Right lobe of liver (tissue), 6 donors: ENCODE results near the gene SFT2D3. TPM values are rescaled to one million over a fixed set of nuclear protein-coding genes. Genes with fewer than 3 reads are reported as not detected.
A peak's percentile ranks its signal among the peaks of the same experiment; 100 is the strongest.

Source experiments
- ATAC-seq, 4 donors: fragments of 200-7000 bp; cut with Tn5 transposase; one replicate each; pipeline ENCODE4 v1.9.1; 2020; ENCODE audit warnings: mild to moderate bottlenecking in 4 of 4, moderate library complexity in 4 of 4
- DNase-seq, 3 donors: peaks; one replicate each; pipeline ENCODE4 v3.0.0-alpha.2; 2020
- H3K27ac ChIP-seq, 3 donors: fragments of 200-600 bp; one replicate each; pipeline ENCODE4 v1.8.0; 2022
- H3K27me3 ChIP-seq, 2 donors: fragments of 200-600 bp; one replicate each; pipeline ENCODE4 v1.8.0; 2022
- H3K36me3 ChIP-seq, 4 donors: fragments of 200-600 bp; sonication (generic) in 1 of 4; one replicate each; pipeline versions ENCODE4 v1.5.1 to v1.8.0; 2017 to 2022; ENCODE audit warnings: control low read depth in 1 of 4
- H3K4me1 ChIP-seq, 4 donors: fragments of 200-600 bp; sonication (generic) in 1 of 4; one replicate each; pipeline versions ENCODE4 v1.5.1 to v1.8.0; 2017 to 2022; ENCODE audit warnings: control low read depth in 1 of 4
- H3K4me3 ChIP-seq, 3 donors: fragments of 200-600 bp; one replicate each; pipeline ENCODE4 v1.8.0; 2022
- H3K9me3 ChIP-seq, 4 donors: fragments of 200-600 bp; sonication (generic) in 1 of 4; one replicate each; pipeline versions ENCODE4 v1.5.1 to v1.8.0; 2017 to 2022; ENCODE audit warnings: control low read depth in 1 of 4
- POLR2A ChIP-seq: fragments of 450-650 bp; IDR thresholded peaks from one replicate; pipeline ENCODE4 v1.6.1; 2017; ENCODE audit warnings: antibody characterized with exemption, mild to moderate bottlenecking
- WGBS: methylation state at CpG from one replicate; pipeline ENCODE4 v1.1.6; 2018; ENCODE audit warnings: low coverage, low lambda C conversion rate; ENCODE audit not compliant: insufficient coverage; ENCODE audit errors: missing lambda C conversion rate; 5-methylcytosine and 5-hydroxymethylcytosine counted together
- intact Hi-C, 2 donors: fragments of 100-400 bp; cut with DNase I; formaldehyde crosslinking; loops; one replicate each; pipeline versions ENCODE4 v1.11.2 to v1.14.1; 2022
- total RNA-seq, 6 experiments: library from RNA; depleted of rRNA in 2 of 6; stranded (reverse); fragments of >200 nt in 2 of 6; fragmentation: NEBNext Ultra II Directional in 3 of 6; extraction: Animal tissue kit (Norgen Biotek cat#: 25700) in 3 of 6; gene quantifications; one replicate each; pipeline versions ENCODE4 v1.1.0 to v1.2.4, GENCODE V29; 2016 to 2023
- TF ChIP-seq, protein P1 (sequence below), 4 donors: fragments of 200-600 bp in 3 of 4; fragments of 450-650 bp in 1 of 4; IDR thresholded peaks; one replicate each; pipeline versions ENCODE4 v1.5.1 to v1.8.0; 2016 to 2022; ENCODE audit warnings: antibody characterized with exemption in 4 of 4, mild to moderate bottlenecking in 2 of 4
- donor health status: DM: no; HTN: yes; CAD: no.
- donor health status: DM: no; HTN: no; CAD: no.
- donor health status: DM: no; HTN: no; CAD: no.
- donor health status: DM: no; HTN: yes; CAD: no.
- donor health status: DM: no; HTN: yes; CAD: no.

The SFT2D3 gene
- total RNA-seq, 6 experiments from 2014 or later, result 1.6 to 4.7 (median 3.4) TPM

GRCh38 chr2:127726158-127726880 lies 25.0 kb downstream of the SFT2D3 start:
- WGBS, result 88% methylated on average over 6 of the region's 6 CpGs
- no peaks in the 10 kb centered on the region for H3K4me1 ChIP-seq

DNA sequence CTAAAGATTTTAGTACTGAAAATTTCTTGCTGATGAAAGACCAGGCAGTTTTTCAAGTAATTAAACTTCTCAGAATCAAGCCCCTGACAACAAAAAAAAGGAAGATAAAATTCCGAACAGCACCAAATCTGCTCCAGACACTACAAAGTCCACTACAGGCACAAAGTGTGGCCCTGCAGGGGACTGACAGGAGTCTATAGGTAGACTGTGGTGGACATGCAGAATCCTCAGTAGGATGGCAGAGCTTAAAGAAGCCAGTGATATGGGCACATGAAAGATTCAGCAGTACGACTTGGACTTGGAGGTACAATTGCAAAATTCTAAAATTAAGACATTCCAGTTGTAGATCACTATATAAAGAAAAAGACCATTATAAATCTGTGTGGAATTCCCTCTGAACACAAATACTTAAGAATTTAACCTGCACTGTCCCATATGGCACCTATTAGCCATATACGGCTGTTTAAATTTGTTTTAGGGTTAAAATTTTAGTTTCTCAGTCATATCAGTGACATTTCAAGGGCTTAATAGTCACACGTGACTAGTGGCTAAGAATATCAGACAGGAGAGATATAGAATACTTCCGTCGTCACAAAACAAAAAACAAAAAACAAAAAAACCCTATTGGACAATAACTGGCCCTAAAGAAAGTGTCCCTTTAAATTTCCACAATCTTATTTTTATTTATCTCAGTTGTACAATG lies 32.0 kb downstream of the SFT2D3 start:
- intact Hi-C loops, result no loop called here
- Histone ChIP-seq H3K27ac (no peak overlapping the region), H3K27me3 (no peaks in the 10 kb centered on the region), H3K4me1 (peaks cover 0 to 43% (median 14%) of the 10 kb centered on the region in 4 donors), H3K36me3 (no peaks in the 10 kb centered on the region), H3K4me3 (no peak overlapping the region), H3K9me3 (no peaks in the 10 kb centered on the region)
- ATAC-seq (no peak), DNase-seq (no peak)
- no peak for TF ChIP-seq POLR2A
- TF ChIP-seq, protein P1, sequence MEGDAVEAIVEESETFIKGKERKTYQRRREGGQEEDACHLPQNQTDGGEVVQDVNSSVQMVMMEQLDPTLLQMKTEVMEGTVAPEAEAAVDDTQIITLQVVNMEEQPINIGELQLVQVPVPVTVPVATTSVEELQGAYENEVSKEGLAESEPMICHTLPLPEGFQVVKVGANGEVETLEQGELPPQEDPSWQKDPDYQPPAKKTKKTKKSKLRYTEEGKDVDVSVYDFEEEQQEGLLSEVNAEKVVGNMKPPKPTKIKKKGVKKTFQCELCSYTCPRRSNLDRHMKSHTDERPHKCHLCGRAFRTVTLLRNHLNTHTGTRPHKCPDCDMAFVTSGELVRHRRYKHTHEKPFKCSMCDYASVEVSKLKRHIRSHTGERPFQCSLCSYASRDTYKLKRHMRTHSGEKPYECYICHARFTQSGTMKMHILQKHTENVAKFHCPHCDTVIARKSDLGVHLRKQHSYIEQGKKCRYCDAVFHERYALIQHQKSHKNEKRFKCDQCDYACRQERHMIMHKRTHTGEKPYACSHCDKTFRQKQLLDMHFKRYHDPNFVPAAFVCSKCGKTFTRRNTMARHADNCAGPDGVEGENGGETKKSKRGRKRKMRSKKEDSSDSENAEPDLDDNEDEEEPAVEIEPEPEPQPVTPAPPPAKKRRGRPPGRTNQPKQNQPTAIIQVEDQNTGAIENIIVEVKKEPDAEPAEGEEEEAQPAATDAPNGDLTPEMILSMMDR (IDR thresholded peaks at IDR 0.05), result no peak
- WGBS, result 64% methylated on average over 6 of the region's 6 CpGs

More at GRCh38 chr2:127726158-127726880, 25.0 kb downstream of the SFT2D3 start:
- Histone ChIP-seq H3K36me3 (peaks cover 0 to 22% (median 8%) of the 10 kb centered on the region in 4 donors), H3K27ac (no peak overlapping the region), H3K27me3 (no peaks in the 10 kb centered on the region), H3K4me3 (no peak overlapping the region), H3K9me3 (no peaks in the 10 kb centered on the region)
- no peak for ATAC-seq
- TF ChIP-seq, protein P1 (IDR thresholded peaks at IDR 0.05), result no peak
- no peak for TF ChIP-seq POLR2A
- intact Hi-C loops, result no loop called here
- DNase-seq, result no peak

- Histone ChIP-seq H3K4me1 (peaks cover 0 to 51% (median 16%) of the 10 kb centered on the region in 4 donors), H3K27me3 (no peaks in the 10 kb centered on the region), H3K9me3 (no peaks in the 10 kb centered on the region), H3K4me3 (no peak overlapping the region), H3K27ac (peak overlapping the region in 2 of 3 donors; percentile 7 to 83), H3K36me3 (no peaks in the 10 kb centered on the region)
- DNase-seq (no peak), ATAC-seq (peak in 1 of 4 donors; percentile 3)
- 26% methylated on average over 5 of the region's 5 CpGs for WGBS
- TF ChIP-seq POLR2A, result no peak
- TF ChIP-seq, protein P1 (IDR thresholded peaks at IDR 0.05), result no peak
- intact Hi-C loops, result no loop called here
These were observed 32.7 kb downstream of the SFT2D3 start for GRCh38 chr2:127733816-127734537.

DNA sequence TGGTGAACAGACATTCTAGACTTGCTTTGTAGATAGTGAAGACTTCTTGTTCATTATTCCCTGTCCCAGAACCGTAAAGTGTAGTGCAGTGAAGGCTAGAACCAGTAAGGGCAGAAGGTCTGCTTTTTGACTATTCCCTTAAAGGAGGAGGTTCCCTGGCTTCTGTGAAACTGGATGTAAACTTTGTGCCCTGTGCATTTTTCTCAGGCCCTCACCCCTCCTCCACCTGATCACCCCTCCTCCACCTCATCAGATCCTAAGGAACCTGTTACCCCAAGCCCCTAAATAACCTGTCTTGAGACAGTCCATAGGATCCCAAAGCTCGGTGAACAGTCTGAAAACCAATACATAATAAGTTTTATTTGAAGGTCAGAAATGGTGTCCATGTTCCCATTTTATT lies 33.7 kb downstream of the SFT2D3 start:
- WGBS, result 25% methylated on average over 2 of the region's 2 CpGs
- TF ChIP-seq, protein P1 (IDR thresholded peaks at IDR 0.05), result no peak
- TF ChIP-seq POLR2A, result no peak
- ATAC-seq (peak; percentile 7 to 50 (median 29)), DNase-seq (no peak)
- intact Hi-C loops, result no loop called here
- no peaks in the 10 kb centered on the region for H3K27me3 ChIP-seq
- H3K9me3 ChIP-seq, result no peaks in the 10 kb centered on the region
- H3K4me1 ChIP-seq, result peaks cover 0 to 51% (median 16%) of the 10 kb centered on the region in 4 donors
- H3K4me3 ChIP-seq, result no peak overlapping the region
- H3K36me3 ChIP-seq, result no peaks in the 10 kb centered on the region
- peak overlapping the region in 2 of 3 donors; percentile 80 to 83 for H3K27ac ChIP-seq
